ENCODE measurements around the gene GHRL. TPM values are rescaled to one million over a fixed set of nuclear protein-coding genes. Genes with fewer than 3 reads are reported as not detected.

Gene GHRL
- total RNA-seq, 4 donors from 2014 or later, result 0.38 to 1.5 TPM; not detected in 2

- TF ChIP-seq CTCF (IDR thresholded peaks at IDR 0.05), result no peak
- no peaks in the 10 kb centered on the region for H3K4me1 ChIP-seq
- intact Hi-C loops (cut with DNase I), result no loop called here
- DNase-seq, result no peak
- 75 to 85% methylated on average over 8 to 13 of the region's 20 CpGs for WGBS, 2 donors
- no peak overlapping the region for H3K4me3 ChIP-seq
- peaks cover 0 to 65% (median 0%) of the 10 kb centered on the region in 4 donors for H3K27me3 ChIP-seq
- no peaks in the 10 kb centered on the region for H3K36me3 ChIP-seq
- no peaks in the 10 kb centered on the region for H3K9me3 ChIP-seq
- H3K27ac ChIP-seq, result no peak overlapping the region
These were observed 40.0 kb upstream of the GHRL start for GRCh38 chr3:10332481-10333348.

- DNase-seq, result no peak
- WGBS, 2 donors, result 76 to 77% methylated on average over 8 of the region's 8 CpGs
- no peak overlapping the region for H3K27ac ChIP-seq
- H3K9me3 ChIP-seq, result no peaks in the 10 kb centered on the region
- H3K27me3 ChIP-seq, result peaks cover 0 to 79% (median 0%) of the 10 kb centered on the region in 4 donors
- no peak overlapping the region for H3K4me3 ChIP-seq
- H3K4me1 ChIP-seq, result no peaks in the 10 kb centered on the region
- no peaks in the 10 kb centered on the region for H3K36me3 ChIP-seq
- intact Hi-C loops (cut with DNase I), result no loop called here
- TF ChIP-seq POLR2A (IDR thresholded peaks at IDR 0.05) (no peak), CTCF (IDR thresholded peaks at IDR 0.05) (no peak)
These were observed 38.6 kb upstream of the GHRL start for GRCh38 chr3:10331320-10331719.

GRCh38 chr3:10330319-10330718 is 37.6 kb upstream of the GHRL start:
- DNase-seq, result no peak
- H3K4me1 ChIP-seq, result no peaks in the 10 kb centered on the region
- intact Hi-C loops (cut with DNase I), result no loop called here
- no peak for TF ChIP-seq POLR2A (IDR thresholded peaks at IDR 0.05)
- no peak for TF ChIP-seq CTCF (IDR thresholded peaks at IDR 0.05)
- no peaks in the 10 kb centered on the region for H3K36me3 ChIP-seq
- WGBS, 2 donors, result 60% methylated on average over 1 of the region's 12 CpGs; no CpG with 5 or more reads in 1 of the 2 donors
- H3K9me3 ChIP-seq, result no peaks in the 10 kb centered on the region
- H3K27ac ChIP-seq, result no peak overlapping the region
- H3K4me3 ChIP-seq, result no peak overlapping the region
- H3K27me3 ChIP-seq, result peaks cover 0 to 78% (median 0%) of the 10 kb centered on the region in 4 donors

- Histone ChIP-seq H3K36me3 (no peaks in the 10 kb centered on the region), H3K4me3 (no peak overlapping the region), H3K4me1 (no peaks in the 10 kb centered on the region), H3K27ac (no peak overlapping the region), H3K9me3 (no peaks in the 10 kb centered on the region), H3K27me3 (peaks cover 0 to 74% (median 0%) of the 10 kb centered on the region in 4 donors)
- no peak for TF ChIP-seq CTCF (IDR thresholded peaks at IDR 0.05)
- TF ChIP-seq POLR2A (IDR thresholded peaks at IDR 0.05), result no peak
- WGBS, 2 donors, result 70 to 76% methylated on average over 11 to 14 of the region's 14 CpGs
- DNase-seq, result no peak
- intact Hi-C loops (cut with DNase I), result no loop called here
These were observed 36.8 kb upstream of the GHRL start for GRCh38 chr3:10329495-10330015.

- H3K4me3 ChIP-seq, result no peak overlapping the region
- WGBS, 2 donors, result 43 to 60% methylated on average over 17 to 28 of the region's 31 CpGs
These were observed 35.8 kb upstream of the GHRL start for GRCh38 chr3:10328460-10329071.

More at GRCh38 chr3:10328460-10329071, 35.8 kb upstream of the GHRL start:
- no peak overlapping the region for H3K27ac ChIP-seq
- intact Hi-C loops (cut with DNase I), result no loop called here
- H3K9me3 ChIP-seq, result no peaks in the 10 kb centered on the region
- H3K27me3 ChIP-seq, result peaks cover 0 to 67% (median 0%) of the 10 kb centered on the region in 4 donors
- no peaks in the 10 kb centered on the region for H3K4me1 ChIP-seq
- TF ChIP-seq CTCF (IDR thresholded peaks at IDR 0.05) (no peak), POLR2A (IDR thresholded peaks at IDR 0.05) (no peak)
- no peak for DNase-seq
- no peaks in the 10 kb centered on the region for H3K36me3 ChIP-seq

All from esophagus squamous epithelium (tissue), 5 donors.